Measurements from ENCODE around the gene AURKAIP1.
A peak's percentile ranks its signal among the peaks of the same experiment; 100 is the strongest.

Gene AURKAIP1

DNA sequence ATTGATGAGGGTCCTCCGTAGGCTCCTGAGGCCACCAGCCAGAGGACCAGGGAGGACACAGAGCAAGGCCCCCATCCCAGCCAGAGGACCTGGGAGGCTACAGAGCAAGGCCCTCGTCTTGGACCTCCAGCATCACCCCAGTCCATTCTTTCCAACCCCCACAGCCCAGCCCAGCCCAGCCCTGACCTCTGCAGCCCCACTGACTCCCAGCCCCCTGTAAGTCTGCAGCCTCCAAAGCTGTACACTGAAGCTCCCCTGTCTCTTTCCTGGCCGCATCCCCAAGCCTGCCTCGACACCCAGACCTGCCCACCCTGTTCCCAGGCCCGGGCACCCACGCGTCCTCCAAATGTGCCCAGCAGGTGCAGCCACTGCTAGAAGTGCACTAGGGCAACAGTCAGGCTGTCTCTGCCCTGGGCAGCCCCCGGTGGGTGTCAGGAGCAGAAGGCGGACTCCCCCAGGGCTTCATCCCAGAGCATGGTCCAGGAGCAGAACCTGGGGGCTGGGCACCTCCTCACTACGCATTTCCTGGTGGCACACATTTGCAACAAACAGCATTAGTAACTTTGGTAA is 27.9 kb downstream of the AURKAIP1 start:
- TF ChIP-seq, protein P1, sequence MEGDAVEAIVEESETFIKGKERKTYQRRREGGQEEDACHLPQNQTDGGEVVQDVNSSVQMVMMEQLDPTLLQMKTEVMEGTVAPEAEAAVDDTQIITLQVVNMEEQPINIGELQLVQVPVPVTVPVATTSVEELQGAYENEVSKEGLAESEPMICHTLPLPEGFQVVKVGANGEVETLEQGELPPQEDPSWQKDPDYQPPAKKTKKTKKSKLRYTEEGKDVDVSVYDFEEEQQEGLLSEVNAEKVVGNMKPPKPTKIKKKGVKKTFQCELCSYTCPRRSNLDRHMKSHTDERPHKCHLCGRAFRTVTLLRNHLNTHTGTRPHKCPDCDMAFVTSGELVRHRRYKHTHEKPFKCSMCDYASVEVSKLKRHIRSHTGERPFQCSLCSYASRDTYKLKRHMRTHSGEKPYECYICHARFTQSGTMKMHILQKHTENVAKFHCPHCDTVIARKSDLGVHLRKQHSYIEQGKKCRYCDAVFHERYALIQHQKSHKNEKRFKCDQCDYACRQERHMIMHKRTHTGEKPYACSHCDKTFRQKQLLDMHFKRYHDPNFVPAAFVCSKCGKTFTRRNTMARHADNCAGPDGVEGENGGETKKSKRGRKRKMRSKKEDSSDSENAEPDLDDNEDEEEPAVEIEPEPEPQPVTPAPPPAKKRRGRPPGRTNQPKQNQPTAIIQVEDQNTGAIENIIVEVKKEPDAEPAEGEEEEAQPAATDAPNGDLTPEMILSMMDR (conservative IDR thresholded peaks at IDR 0.05; ENCODE audit: low read depth, low read length), result no peak
- DNase-seq (ENCODE audit: low read depth), result no peak
- H3K4me3 ChIP-seq (ENCODE audit: low read depth, low read length), result peak overlapping the region; percentile 70

DNA sequence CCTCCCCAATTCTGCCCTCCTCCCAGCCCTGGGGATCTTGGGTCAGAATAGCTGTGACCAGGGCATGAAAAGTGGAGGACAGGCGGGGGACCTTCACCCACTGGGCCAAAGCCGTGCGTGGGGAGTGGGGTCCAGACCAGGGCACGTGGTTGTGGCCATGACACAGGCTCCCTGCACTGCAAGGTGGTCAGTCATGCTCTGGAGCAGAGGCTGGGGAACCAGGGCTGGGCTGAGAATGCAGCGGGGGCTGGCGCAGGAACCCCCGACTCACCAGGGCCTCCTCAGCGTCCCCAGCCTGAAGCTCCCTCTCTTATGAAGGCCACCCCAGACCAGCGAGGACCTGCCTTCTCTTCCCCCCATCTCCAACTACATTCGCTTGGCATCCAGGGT is 28.5 kb downstream of the AURKAIP1 start:
- TF ChIP-seq, protein P1 (conservative IDR thresholded peaks at IDR 0.05; ENCODE audit: low read depth, low read length), result no peak
- no peak for DNase-seq (ENCODE audit: low read depth)
- H3K4me3 ChIP-seq (ENCODE audit: low read depth, low read length), result no peak overlapping the region

DNA sequence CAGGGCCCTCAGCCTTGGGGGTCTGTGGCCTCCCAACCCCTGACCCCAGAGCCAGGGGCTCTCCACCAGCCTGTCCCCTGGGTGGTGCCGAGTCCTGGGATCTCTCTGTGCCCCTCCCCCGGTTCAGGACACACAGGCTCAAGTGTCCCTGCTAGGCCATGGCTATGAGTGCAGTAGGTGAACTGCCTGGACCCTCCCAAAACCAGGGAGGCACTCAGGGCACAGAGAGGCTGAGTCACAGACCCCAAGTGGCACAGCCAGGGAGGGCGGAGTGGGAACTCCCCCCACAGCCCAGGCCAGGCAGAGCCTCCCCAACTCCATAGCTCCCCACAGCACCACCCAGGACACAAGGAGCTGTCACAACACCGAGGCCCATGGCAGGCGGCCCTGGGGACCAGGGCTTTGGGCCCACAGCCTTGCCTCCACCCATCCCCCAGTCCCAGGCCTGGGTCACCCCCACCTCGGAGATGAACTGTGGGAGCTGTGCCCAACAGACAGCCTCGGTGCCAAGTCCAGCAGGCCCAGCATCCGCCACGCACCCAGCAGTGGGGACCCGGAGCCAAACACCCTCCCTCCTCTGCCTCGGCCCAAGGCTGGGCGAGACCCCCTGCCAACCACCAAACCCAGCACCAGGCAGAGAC is 29.0 kb downstream of the AURKAIP1 start:
- H3K4me3 ChIP-seq (ENCODE audit: low read depth, low read length), result no peak overlapping the region
- TF ChIP-seq, protein P1 (conservative IDR thresholded peaks at IDR 0.05; ENCODE audit: low read depth, low read length), result no peak

DNA sequence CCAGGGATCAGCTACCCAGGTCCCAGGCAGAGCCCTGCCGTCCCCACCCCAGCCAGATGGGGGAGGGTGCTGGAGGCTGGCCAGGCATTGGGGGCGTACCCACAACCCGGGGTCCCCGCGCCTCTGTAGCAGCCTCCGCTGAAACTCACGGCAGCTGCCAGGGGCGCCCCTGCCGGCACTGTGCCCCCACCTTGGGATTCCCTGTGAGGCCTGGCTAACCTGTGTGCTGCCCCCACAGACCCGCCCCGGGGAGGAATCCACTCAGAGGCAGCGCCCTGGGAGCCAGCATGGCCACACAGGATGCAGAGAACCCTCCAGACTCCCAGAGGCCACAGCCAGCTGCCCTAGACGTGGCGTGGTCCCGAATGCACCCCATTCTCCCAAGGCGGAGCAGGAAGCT is 29.6 kb downstream of the AURKAIP1 start:
- DNase-seq (ENCODE audit: low read depth), result no peak
- H3K4me3 ChIP-seq (ENCODE audit: low read depth, low read length), result no peak overlapping the region
- TF ChIP-seq, protein P1 (conservative IDR thresholded peaks at IDR 0.05; ENCODE audit: low read depth, low read length), result no peak

More for the DNA sequence above, 29.0 kb downstream of the AURKAIP1 start:
- no peak for DNase-seq (ENCODE audit: low read depth)

DNA sequence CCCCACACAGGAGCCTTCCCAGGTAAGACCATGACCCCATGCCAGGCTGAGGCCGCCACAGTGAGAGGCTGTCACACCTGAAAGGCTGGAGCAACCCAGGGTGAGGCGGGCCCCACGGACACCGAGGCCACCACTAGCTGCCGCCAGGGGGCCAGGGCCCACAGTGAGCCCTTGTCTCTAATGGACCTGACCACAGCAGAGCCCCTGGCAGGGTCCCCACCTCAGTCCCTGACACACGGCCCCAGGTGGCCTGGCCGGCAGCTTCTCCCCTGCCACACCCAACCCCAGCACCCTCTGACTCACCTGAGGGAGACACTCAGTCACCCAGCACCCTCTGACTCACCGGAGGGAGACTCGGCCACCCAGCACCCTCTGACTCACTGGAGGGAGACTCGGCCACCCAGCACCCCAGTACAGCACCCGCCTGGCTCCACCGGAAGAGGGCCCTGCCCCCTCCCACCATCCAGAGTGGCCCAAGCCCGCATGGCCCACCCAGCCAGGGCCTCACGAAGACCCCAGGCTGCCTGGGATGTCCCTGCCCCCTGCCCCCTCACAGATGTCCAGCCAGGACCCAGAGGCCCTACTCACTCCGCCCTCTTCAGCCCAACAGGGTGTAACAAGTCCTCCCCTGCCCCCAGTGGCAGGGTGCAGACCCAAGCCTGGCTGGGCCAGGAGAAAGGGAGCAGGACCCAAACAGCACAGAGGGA is 30.2 kb downstream of the AURKAIP1 start:
- H3K4me3 ChIP-seq (ENCODE audit: low read depth, low read length), result no peak overlapping the region
- peak; percentile 51 for DNase-seq (ENCODE audit: low read depth)
- TF ChIP-seq, protein P1 (conservative IDR thresholded peaks at IDR 0.05; ENCODE audit: low read depth, low read length), result peak; percentile 60

DNA sequence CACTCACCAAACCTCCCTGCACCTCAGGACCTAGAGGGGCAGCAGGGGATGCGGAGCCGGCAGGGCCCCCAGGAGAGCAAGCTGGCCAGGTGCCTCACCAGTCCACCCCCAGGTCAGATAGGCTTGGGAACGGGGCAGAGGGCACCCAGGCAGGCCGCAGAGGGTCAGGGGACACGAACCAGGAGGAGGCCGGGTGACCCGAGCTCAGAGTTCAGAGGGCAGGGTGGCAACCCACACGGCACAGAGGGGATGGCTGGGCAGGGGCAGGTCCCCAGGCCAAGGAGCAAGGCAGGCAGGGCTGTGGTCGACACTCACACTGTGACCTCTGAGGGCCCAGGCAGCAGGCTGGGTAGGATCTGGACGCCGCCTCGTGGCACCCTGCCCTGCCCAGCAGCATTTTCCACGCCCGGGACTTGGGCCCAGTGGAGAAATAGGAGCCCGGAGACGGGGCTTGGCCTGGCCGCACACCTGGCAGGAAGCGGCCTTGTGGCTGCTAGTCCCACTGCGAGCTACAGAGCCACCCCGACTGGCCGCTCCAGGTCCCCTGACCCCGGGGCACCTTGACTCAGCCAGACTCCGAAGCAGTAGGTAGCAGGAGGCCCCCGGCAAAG is 31.1 kb downstream of the AURKAIP1 start:
- no peak for DNase-seq (ENCODE audit: low read depth)
- TF ChIP-seq, protein P1 (conservative IDR thresholded peaks at IDR 0.05; ENCODE audit: low read depth, low read length), result no peak
- H3K4me3 ChIP-seq (ENCODE audit: low read depth, low read length), result no peak overlapping the region
